IMR-90 (cell line): Measurements from ENCODE around the gene SCAMP2. TPM values are rescaled to one million over a fixed set of nuclear protein-coding genes. Genes with fewer than 3 reads are reported as not detected.

ENCODE experiments used
- ATAC-seq: fragments of 200-7000 bp; cut with Tn5 transposase; 2 replicates; pipeline ENCODE4 v1.9.1; 2020; ENCODE audit warnings: low read depth, mild to moderate bottlenecking, moderate library complexity
- BruUV-seq: library from RNA; stranded (reverse); fragments of 400-500 nt; replicated peaks from 2 replicates; lab custom pipeline; 2021; lab: Mats Ljungman, UMichigan
- CTCF ChIA-PET: fragments of 300-600 bp; formaldehyde crosslinking; extraction: SDS; loops from one replicate; lab custom pipeline; 2021; ENCODE audit warnings: antibody characterized with exemption; lab: Yijun Ruan, JAX
- POLR2A ChIA-PET: fragments of 300-600 bp; sonication (Branson Sonifier 250); formaldehyde crosslinking; loops from one replicate; lab custom pipeline; 2022; ENCODE audit warnings: antibody characterized with exemption; ENCODE audit not compliant: unreplicated experiment; lab: Charles Lee
- DNase-seq: peaks from one replicate; pipeline ENCODE4 v3.0.0; 2013
- H2AFZ ChIP-seq: replicated peaks from 2 replicates; pipeline ENCODE3; 2013; ENCODE audit warnings: low read length, mild to moderate bottlenecking; ENCODE audit not compliant: poor library complexity
- H2AK5ac ChIP-seq: 2 replicates; pipeline ENCODE4 v1.6.1; 2013; ENCODE audit warnings: low read depth, low read length, inconsistent platforms
- H2AK9ac ChIP-seq: replicated peaks from 2 replicates; pipeline ENCODE3; 2013; ENCODE audit warnings: mild to moderate bottlenecking, low read depth, low read length, moderate library complexity; ENCODE audit not compliant: poor library complexity
- H2BK120ac ChIP-seq: 2 replicates; pipeline ENCODE4 v1.6.1; 2013; ENCODE audit warnings: low read depth, low read length, inconsistent platforms
- H2BK15ac ChIP-seq: 3 replicates; pipeline ENCODE4 v1.6.1; 2013; ENCODE audit warnings: low read depth, low read length, inconsistent platforms
- H2BK20ac ChIP-seq: 2 replicates; pipeline ENCODE4 v1.6.1; 2013; ENCODE audit warnings: low read depth, mild to moderate bottlenecking, inconsistent platforms, low read length, moderate library complexity
- H2BK5ac ChIP-seq: 2 replicates; pipeline ENCODE4 v1.6.1; 2013; ENCODE audit warnings: mild to moderate bottlenecking, low read depth, low read length, inconsistent platforms; ENCODE audit not compliant: poor library complexity, severe bottlenecking
- H3K14ac ChIP-seq: replicated peaks from 2 replicates; pipeline ENCODE4 v1.6.1; 2013; ENCODE audit warnings: low read depth, low read length, inconsistent platforms
- H3K18ac ChIP-seq: 2 replicates; pipeline ENCODE4 v1.6.1; 2013; ENCODE audit warnings: low read depth, low read length, control low read depth
- H3K23ac ChIP-seq: 2 replicates; pipeline ENCODE4 v1.6.1; 2013; ENCODE audit warnings: low read depth, low read length, inconsistent platforms
- H3K27ac ChIP-seq: 2 replicates; pipeline ENCODE4 v1.5.1; 2013; ENCODE audit warnings: mild to moderate bottlenecking, control low read depth, low read length; ENCODE audit not compliant: insufficient read depth
- H3K27me3 ChIP-seq: 2 replicates; pipeline ENCODE4 v1.6.1; 2013; ENCODE audit warnings: low read length; ENCODE audit not compliant: control insufficient read depth, insufficient read depth
- H3K36me3 ChIP-seq: 2 replicates; pipeline ENCODE4 v1.6.1; 2013; ENCODE audit warnings: low read length, mixed read lengths; ENCODE audit not compliant: control insufficient read depth, insufficient read depth
- H3K4ac ChIP-seq: 2 replicates; pipeline ENCODE4 v1.6.1; 2013; ENCODE audit warnings: low read depth, low read length, inconsistent platforms
- H3K4me1 ChIP-seq: 2 replicates; pipeline ENCODE4 v1.6.1; 2013; ENCODE audit warnings: low read length, mixed read lengths; ENCODE audit not compliant: control insufficient read depth, insufficient read depth
- H3K4me2 ChIP-seq: 2 replicates; pipeline ENCODE4 v1.6.1; 2013; ENCODE audit warnings: low read depth, mild to moderate bottlenecking, control low read depth, low read length, moderate library complexity
- H3K4me3 ChIP-seq: 2 replicates; pipeline ENCODE4 v1.5.1; 2013; ENCODE audit warnings: low read depth, mild to moderate bottlenecking, control low read depth, low read length, moderate library complexity; ENCODE audit not compliant: insufficient read depth
- H3K56ac ChIP-seq: 2 replicates; pipeline ENCODE4 v1.6.1; 2013; ENCODE audit warnings: low read length, inconsistent platforms; ENCODE audit not compliant: insufficient read depth; ENCODE audit errors: extremely low read depth
- H3K79me1 ChIP-seq, 2 experiments: 2 replicates each; pipeline ENCODE4 v1.6.1; 2013; ENCODE audit warnings: low read length in 2 of 2, inconsistent platforms in 1 of 2, low read depth in 1 of 2
- H3K9ac ChIP-seq: 2 replicates; pipeline ENCODE4 v1.6.1; 2013; ENCODE audit warnings: low read depth, low read length, control low read depth
- H3K9me1 ChIP-seq: 2 replicates; pipeline ENCODE4 v1.6.1; 2013; ENCODE audit warnings: low read length, inconsistent platforms; ENCODE audit not compliant: insufficient read depth
- H3K9me3 ChIP-seq: 2 replicates; pipeline ENCODE4 v1.6.1; 2013; ENCODE audit warnings: low read length; ENCODE audit not compliant: control insufficient read depth, insufficient read depth
- H4K20me1 ChIP-seq: 2 replicates; pipeline ENCODE4 v1.6.1; 2013; ENCODE audit warnings: low read length, inconsistent platforms; ENCODE audit not compliant: insufficient read depth
- H4K5ac ChIP-seq: 2 replicates; pipeline ENCODE4 v1.6.1; 2013; ENCODE audit warnings: mild to moderate bottlenecking, low read depth, low read length, control low read depth
- H4K8ac ChIP-seq, 2 experiments: 2 replicates each; pipeline ENCODE4 v1.6.1; 2013; ENCODE audit warnings: low read depth in 2 of 2, low read length in 2 of 2, control low read depth in 1 of 2, inconsistent platforms in 1 of 2
- H4K91ac ChIP-seq: 2 replicates; pipeline ENCODE4 v1.6.1; 2013; ENCODE audit warnings: low read depth, low read length, inconsistent platforms; ENCODE audit not compliant: insufficient read depth
- CHD1 ChIP-seq: IDR thresholded peaks from 2 replicates; pipeline ENCODE4 v1.6.1; 2012; ENCODE audit warnings: low read depth, low read length, improper control_type of control experiment
- MXI1 ChIP-seq: IDR thresholded peaks from 2 replicates; pipeline ENCODE4 v1.6.1; 2012; ENCODE audit warnings: low read depth, mild to moderate bottlenecking, low read length, moderate library complexity, borderline replicate concordance
- POLR2A ChIP-seq: IDR thresholded peaks from 2 replicates; pipeline ENCODE4 v1.6.1; 2012; ENCODE audit warnings: mild to moderate bottlenecking, low read depth, low read length
- whole genome bisulfite sequencing, 2 experiments: methylation state at CpG; one replicate each; pipeline versions ENCODE4 v1.1.5 to v1.1.7; 2013; ENCODE audit warnings: missing lambda C conversion rate in 2 of 2; ENCODE audit not compliant: insufficient read length in 1 of 2; ENCODE audit errors: extremely low coverage in 2 of 2; 5-methylcytosine and 5-hydroxymethylcytosine counted together
- dilution Hi-C: fragments of 300-500 bp; cut with HindIII; formaldehyde crosslinking; loops from one replicate; pipeline ENCODE4 v1.14.3; 2018; ENCODE audit warnings: low sequenced_read_pairs; ENCODE audit not compliant: unreplicated experiment
- in situ Hi-C: fragments of 300-500 bp; cut with MboI; formaldehyde crosslinking; loops from 3 replicates; pipeline ENCODE4 v1.14.3; 2019; ENCODE audit warnings: low sequenced_read_pairs, inconsistent platforms, mixed read lengths
- intact Hi-C: fragments of 100-400 bp; cut with micrococcal nuclease; formaldehyde crosslinking; loops from 2 replicates; pipeline ENCODE4 v1.10.0; 2022
- polyA plus RNA-seq, 3 experiments: library from polyadenylated mRNA; depleted of rRNA; stranded (reverse); fragments of >200 nt; gene quantifications; 2 replicates each; pipeline ENCODE4 v1.2.3, GENCODE V29; 2012; ENCODE audit warnings: low replicate concordance in 1 of 3
- total RNA-seq: library from RNA; depleted of rRNA; stranded (reverse); fragments of >200 nt; gene quantifications from 2 replicates; pipeline ENCODE4 v1.2.3, GENCODE V29; 2012

The SCAMP2 gene
- total and polyA plus RNA-seq, 2 of the 4 experiments (the other 2 are of a cell fraction): 25.8 to 111 TPM

- intact Hi-C loops (no loop called here), in situ Hi-C loops (no loop called here), dilution Hi-C loops (no loop called here)
- BruUV-seq: no TSS peak
- no peak for ATAC-seq
- H4K5ac ChIP-seq: no peak overlapping the region
- no peak overlapping the region for H3K9ac ChIP-seq
- no peak overlapping the region for H2AFZ ChIP-seq
- POLR2A ChIA-PET: interaction anchor here (0.6 kb wide), 1 partner anchor 11 kb away, joined by 3 read pairs; the partner anchor contains the start of gene FAM219B
- no peak overlapping the region for H3K56ac ChIP-seq
- no peaks in the 10 kb centered on the region for H3K27me3 ChIP-seq
- no peak overlapping the region for H3K4me2 ChIP-seq
- H3K36me3 ChIP-seq: peaks cover 57% of the 10 kb centered on the region
- H2BK120ac ChIP-seq: no peak overlapping the region
- H3K27ac ChIP-seq: no peak overlapping the region
- no peak overlapping the region for H3K14ac ChIP-seq
- WGBS, 2 experiments: 100% methylated on average over 1 of the region's 3 CpGs; no CpG with 5 or more reads in 1 of the 2 experiments
- no peak overlapping the region for H2AK9ac ChIP-seq
- no peaks in the 10 kb centered on the region for H3K9me3 ChIP-seq
- no peak overlapping the region for H2AK5ac ChIP-seq
- H2BK5ac ChIP-seq: no peak overlapping the region
- peaks cover 1% of the 10 kb centered on the region; the same call in 1 of the 2 replicates for H4K20me1 ChIP-seq
- no peak overlapping the region for H4K91ac ChIP-seq
- H3K18ac ChIP-seq: no peak overlapping the region
- H3K4ac ChIP-seq: no peak overlapping the region
- DNase-seq: no peak
- peaks cover 15 to 38% of the 10 kb centered on the region in 2 experiments; a peak in 2 of 4 replicates for H3K79me1 ChIP-seq
- no peak overlapping the region for H2BK15ac ChIP-seq
- CTCF ChIA-PET: no interaction called here
- no peak overlapping the region for H3K4me3 ChIP-seq
- H3K9me1 ChIP-seq: peaks cover 20% of the 10 kb centered on the region
- TF ChIP-seq CHD1 (no peak), MXI1 (no peak), POLR2A (no peak)
- H3K4me1 ChIP-seq: peaks cover under 1% of the 10 kb centered on the region; the same call in 1 of the 2 replicates
- H3K23ac ChIP-seq: no peak overlapping the region
- no peak overlapping the region for H2BK20ac ChIP-seq
- H4K8ac ChIP-seq: no peak overlapping the region
Measured at GRCh38 chr15:74896316-74896715, 23.2 kb upstream of the SCAMP2 start.
